ENCODE measurements around the gene OSMR.

DNA sequence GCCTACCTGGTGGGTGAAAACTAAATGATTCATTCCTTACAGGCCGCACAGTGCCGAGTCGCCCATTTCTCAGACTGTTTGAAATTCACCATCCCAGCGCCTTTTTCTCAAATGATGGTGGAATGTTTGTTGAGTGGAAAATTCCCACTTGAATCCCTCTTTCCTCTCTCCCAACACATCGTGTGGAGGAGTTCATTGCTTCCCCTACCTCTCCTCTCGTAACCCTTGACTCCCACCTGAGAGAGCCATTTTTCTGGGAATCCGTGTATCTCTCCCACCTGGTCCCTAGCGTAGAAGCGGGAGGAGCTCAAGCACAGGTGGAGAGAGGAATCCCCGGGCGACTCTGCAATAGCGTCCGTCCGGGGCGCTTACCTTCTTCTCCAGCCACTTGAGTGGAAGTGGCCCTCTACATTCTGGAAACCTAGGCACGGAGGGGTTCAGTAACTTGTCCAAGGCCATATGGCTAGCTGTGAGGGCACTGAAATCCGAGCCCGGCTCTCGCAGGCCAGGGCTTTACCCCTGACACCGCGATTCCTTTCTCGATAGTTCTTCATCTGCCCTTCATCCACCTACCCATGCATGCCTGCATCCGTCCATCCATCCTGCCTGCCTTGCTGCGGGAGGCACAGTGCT lies 683 bp downstream of the OSMR start:
- TF ChIP-seq CTCF (IDR thresholded peaks at IDR 0.05) = no peak
- TF ChIP-seq POLR2AphosphoS5 (IDR thresholded peaks at IDR 0.05) = no peak

Measured in gastroesophageal sphincter (tissue), 3 donors.